Liver (tissue), 3 donors: ENCODE measurements around the gene PRKCD.

Source experiments
- FOXA1 ChIP-seq: IDR thresholded peaks from 2 replicates; pipeline ENCODE4 v1.6.1; 2016; ENCODE audit warnings: antibody characterized with exemption
- FOXA2 ChIP-seq: IDR thresholded peaks from 2 replicates; pipeline ENCODE4 v1.6.1; 2016; ENCODE audit warnings: antibody characterized with exemption
- GABPA ChIP-seq, 2 donors: IDR thresholded peaks in 1 of 2; conservative IDR thresholded peaks in 1 of 2; 2 replicates each; pipeline ENCODE4 v1.6.1; 2016; ENCODE audit warnings: antibody characterized with exemption in 2 of 2, mild to moderate bottlenecking in 1 of 2, moderate library complexity in 1 of 2
- JUND ChIP-seq, 2 donors: IDR thresholded peaks; 2 replicates each; pipeline ENCODE4 v1.6.1; 2016; ENCODE audit warnings: antibody characterized with exemption in 2 of 2
- RAD21 ChIP-seq, 2 donors: IDR thresholded peaks; 2 replicates each; pipeline ENCODE4 v1.6.1; 2016; ENCODE audit warnings: antibody characterized with exemption in 2 of 2, mild to moderate bottlenecking in 2 of 2
- RXRA ChIP-seq, 2 donors: IDR thresholded peaks; 2 replicates each; pipeline ENCODE4 v1.6.1; 2017 to 2018; ENCODE audit warnings: antibody characterized with exemption in 2 of 2, mild to moderate bottlenecking in 1 of 2
- TAF1 ChIP-seq: conservative IDR thresholded peaks from 2 replicates; pipeline ENCODE4 v1.6.1; 2016; ENCODE audit warnings: antibody characterized with exemption, mild to moderate bottlenecking
- TF ChIP-seq, protein P1 (sequence below): fragments of 150-350 bp; IDR thresholded peaks from 2 replicates; pipeline ENCODE4 v1.5.1; 2017; ENCODE audit warnings: improper control_type of control experiment, low read depth, low read length; ENCODE audit not compliant: missing input control
- TF ChIP-seq, protein P2 (sequence below): IDR thresholded peaks from 2 replicates; pipeline ENCODE4 v1.6.1; 2016; ENCODE audit warnings: antibody characterized with exemption
- TF ChIP-seq, protein P3 (sequence below): IDR thresholded peaks from 2 replicates; pipeline ENCODE4 v1.6.1; 2016; ENCODE audit warnings: antibody characterized with exemption, mild to moderate bottlenecking
- TF ChIP-seq, protein P4 (sequence below): IDR thresholded peaks from 2 replicates; pipeline ENCODE4 v1.6.1; 2016; ENCODE audit warnings: antibody characterized with exemption
- TF ChIP-seq, protein P5 (sequence below): IDR thresholded peaks from 2 replicates; pipeline ENCODE4 v1.6.1; 2016; ENCODE audit warnings: antibody characterized with exemption
- donor health status: healthy.
- donor health status: healthy.

DNA sequence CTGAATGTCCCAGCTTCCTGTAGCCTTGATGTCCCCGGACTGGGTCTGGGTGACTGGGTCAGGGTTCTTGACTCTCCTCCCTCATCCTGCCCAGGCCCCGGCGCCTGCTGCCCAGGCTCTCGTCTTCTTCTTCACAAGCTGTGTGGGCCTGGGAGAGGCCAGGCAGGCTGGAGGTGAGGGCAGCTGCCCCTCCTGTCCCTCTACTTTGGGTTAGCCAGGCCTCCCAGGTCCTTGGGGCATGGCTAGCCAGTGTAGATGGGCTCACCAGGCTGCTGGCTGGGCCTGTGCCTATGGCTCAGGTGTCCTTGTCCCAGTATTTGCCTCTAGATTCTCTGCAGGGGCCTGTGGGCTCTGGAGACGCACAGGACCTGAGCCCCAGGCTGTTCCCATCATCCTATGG is 63.0 kb downstream of the PRKCD start:
- TF ChIP-seq, protein P1, sequence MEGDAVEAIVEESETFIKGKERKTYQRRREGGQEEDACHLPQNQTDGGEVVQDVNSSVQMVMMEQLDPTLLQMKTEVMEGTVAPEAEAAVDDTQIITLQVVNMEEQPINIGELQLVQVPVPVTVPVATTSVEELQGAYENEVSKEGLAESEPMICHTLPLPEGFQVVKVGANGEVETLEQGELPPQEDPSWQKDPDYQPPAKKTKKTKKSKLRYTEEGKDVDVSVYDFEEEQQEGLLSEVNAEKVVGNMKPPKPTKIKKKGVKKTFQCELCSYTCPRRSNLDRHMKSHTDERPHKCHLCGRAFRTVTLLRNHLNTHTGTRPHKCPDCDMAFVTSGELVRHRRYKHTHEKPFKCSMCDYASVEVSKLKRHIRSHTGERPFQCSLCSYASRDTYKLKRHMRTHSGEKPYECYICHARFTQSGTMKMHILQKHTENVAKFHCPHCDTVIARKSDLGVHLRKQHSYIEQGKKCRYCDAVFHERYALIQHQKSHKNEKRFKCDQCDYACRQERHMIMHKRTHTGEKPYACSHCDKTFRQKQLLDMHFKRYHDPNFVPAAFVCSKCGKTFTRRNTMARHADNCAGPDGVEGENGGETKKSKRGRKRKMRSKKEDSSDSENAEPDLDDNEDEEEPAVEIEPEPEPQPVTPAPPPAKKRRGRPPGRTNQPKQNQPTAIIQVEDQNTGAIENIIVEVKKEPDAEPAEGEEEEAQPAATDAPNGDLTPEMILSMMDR, result no peak
- TF ChIP-seq, protein P2, sequence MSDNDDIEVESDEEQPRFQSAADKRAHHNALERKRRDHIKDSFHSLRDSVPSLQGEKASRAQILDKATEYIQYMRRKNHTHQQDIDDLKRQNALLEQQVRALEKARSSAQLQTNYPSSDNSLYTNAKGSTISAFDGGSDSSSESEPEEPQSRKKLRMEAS, result no peak
- TF ChIP-seq, protein P3, sequence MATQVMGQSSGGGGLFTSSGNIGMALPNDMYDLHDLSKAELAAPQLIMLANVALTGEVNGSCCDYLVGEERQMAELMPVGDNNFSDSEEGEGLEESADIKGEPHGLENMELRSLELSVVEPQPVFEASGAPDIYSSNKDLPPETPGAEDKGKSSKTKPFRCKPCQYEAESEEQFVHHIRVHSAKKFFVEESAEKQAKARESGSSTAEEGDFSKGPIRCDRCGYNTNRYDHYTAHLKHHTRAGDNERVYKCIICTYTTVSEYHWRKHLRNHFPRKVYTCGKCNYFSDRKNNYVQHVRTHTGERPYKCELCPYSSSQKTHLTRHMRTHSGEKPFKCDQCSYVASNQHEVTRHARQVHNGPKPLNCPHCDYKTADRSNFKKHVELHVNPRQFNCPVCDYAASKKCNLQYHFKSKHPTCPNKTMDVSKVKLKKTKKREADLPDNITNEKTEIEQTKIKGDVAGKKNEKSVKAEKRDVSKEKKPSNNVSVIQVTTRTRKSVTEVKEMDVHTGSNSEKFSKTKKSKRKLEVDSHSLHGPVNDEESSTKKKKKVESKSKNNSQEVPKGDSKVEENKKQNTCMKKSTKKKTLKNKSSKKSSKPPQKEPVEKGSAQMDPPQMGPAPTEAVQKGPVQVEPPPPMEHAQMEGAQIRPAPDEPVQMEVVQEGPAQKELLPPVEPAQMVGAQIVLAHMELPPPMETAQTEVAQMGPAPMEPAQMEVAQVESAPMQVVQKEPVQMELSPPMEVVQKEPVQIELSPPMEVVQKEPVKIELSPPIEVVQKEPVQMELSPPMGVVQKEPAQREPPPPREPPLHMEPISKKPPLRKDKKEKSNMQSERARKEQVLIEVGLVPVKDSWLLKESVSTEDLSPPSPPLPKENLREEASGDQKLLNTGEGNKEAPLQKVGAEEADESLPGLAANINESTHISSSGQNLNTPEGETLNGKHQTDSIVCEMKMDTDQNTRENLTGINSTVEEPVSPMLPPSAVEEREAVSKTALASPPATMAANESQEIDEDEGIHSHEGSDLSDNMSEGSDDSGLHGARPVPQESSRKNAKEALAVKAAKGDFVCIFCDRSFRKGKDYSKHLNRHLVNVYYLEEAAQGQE, result no peak
- TF ChIP-seq, protein P4, sequence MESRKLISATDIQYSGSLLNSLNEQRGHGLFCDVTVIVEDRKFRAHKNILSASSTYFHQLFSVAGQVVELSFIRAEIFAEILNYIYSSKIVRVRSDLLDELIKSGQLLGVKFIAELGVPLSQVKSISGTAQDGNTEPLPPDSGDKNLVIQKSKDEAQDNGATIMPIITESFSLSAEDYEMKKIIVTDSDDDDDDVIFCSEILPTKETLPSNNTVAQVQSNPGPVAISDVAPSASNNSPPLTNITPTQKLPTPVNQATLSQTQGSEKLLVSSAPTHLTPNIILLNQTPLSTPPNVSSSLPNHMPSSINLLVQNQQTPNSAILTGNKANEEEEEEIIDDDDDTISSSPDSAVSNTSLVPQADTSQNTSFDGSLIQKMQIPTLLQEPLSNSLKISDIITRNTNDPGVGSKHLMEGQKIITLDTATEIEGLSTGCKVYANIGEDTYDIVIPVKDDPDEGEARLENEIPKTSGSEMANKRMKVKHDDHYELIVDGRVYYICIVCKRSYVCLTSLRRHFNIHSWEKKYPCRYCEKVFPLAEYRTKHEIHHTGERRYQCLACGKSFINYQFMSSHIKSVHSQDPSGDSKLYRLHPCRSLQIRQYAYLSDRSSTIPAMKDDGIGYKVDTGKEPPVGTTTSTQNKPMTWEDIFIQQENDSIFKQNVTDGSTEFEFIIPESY, result no peak
- no peak for TF ChIP-seq TAF1
- no peak for TF ChIP-seq FOXA1
- TF ChIP-seq, protein P5, sequence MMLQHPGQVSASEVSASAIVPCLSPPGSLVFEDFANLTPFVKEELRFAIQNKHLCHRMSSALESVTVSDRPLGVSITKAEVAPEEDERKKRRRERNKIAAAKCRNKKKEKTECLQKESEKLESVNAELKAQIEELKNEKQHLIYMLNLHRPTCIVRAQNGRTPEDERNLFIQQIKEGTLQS, result no peak
- no peak for TF ChIP-seq GABPA (IDR thresholded peaks at IDR 0.05 in 1 of 2, conservative IDR thresholded peaks at IDR 0.05 in 1 of 2)
- TF ChIP-seq FOXA2, result no peak
- no peak for TF ChIP-seq RAD21 (IDR thresholded peaks at IDR 0.05)
- TF ChIP-seq JUND (IDR thresholded peaks at IDR 0.05), result no peak
- no peak for TF ChIP-seq RXRA (IDR thresholded peaks at IDR 0.05)
